ENCODE results near the gene STON1.
"Not testable (repeated sequence)": the region's sequence is repeated elsewhere in the genome, so short reads cannot be mapped to it uniquely, and the experiment has no call there.

STON1 gene

GRCh38 chr2:48587961-48588360 lies 58.0 kb downstream of the STON1 start:
- no peak for DNase-seq (ENCODE audit: low spot score)
- no peak overlapping the region for H3K27ac ChIP-seq
- TF ChIP-seq CTCF (IDR thresholded peaks at IDR 0.05), result no peak
- no peak overlapping the region for H3K4me3 ChIP-seq

GRCh38 chr2:48588745-48589144 lies 58.8 kb downstream of the STON1 start:
- Histone ChIP-seq H3K27ac (no peak overlapping the region), H3K4me3 (no peak overlapping the region)
- DNase-seq (ENCODE audit: low spot score), result no peak
- TF ChIP-seq CTCF (IDR thresholded peaks at IDR 0.05), result no peak

GRCh38 chr2:48589170-48589767 lies 59.3 kb downstream of the STON1 start:
- peak; percentile 66 for TF ChIP-seq CTCF (IDR thresholded peaks at IDR 0.05)
- Histone ChIP-seq H3K4me3 (no peak overlapping the region), H3K27ac (no peak overlapping the region)
- DNase-seq (ENCODE audit: low spot score), result no peak

GRCh38 chr2:48590017-48590416 lies 60.1 kb downstream of the STON1 start:
- Histone ChIP-seq H3K4me3 (no peak overlapping the region), H3K27ac (no peak overlapping the region)
- TF ChIP-seq CTCF (IDR thresholded peaks at IDR 0.05), result no peak
- DNase-seq (ENCODE audit: low spot score), result no peak

GRCh38 chr2:48592067-48592466 lies 62.1 kb downstream of the STON1 start:
- Histone ChIP-seq H3K4me3 (no peak overlapping the region), H3K27ac (no peak overlapping the region)
- no peak for TF ChIP-seq CTCF (IDR thresholded peaks at IDR 0.05)
- DNase-seq (ENCODE audit: low spot score), result no peak

- H3K27ac ChIP-seq; DNase-seq (ENCODE audit: low spot score); H3K4me3 ChIP-seq: not testable (repeated sequence)
Observed at GRCh38 chr2:48596751-48597150, 66.8 kb downstream of the STON1 start.

- no peak for DNase-seq (ENCODE audit: low spot score)
- no peak overlapping the region for H3K27ac ChIP-seq
- no peak for TF ChIP-seq CTCF (IDR thresholded peaks at IDR 0.05)
- H3K4me3 ChIP-seq, result no peak overlapping the region
Observed at GRCh38 chr2:48597492-48597891, 67.5 kb downstream of the STON1 start.
